ENCODE data around the gene CCDC90B.

DNA sequence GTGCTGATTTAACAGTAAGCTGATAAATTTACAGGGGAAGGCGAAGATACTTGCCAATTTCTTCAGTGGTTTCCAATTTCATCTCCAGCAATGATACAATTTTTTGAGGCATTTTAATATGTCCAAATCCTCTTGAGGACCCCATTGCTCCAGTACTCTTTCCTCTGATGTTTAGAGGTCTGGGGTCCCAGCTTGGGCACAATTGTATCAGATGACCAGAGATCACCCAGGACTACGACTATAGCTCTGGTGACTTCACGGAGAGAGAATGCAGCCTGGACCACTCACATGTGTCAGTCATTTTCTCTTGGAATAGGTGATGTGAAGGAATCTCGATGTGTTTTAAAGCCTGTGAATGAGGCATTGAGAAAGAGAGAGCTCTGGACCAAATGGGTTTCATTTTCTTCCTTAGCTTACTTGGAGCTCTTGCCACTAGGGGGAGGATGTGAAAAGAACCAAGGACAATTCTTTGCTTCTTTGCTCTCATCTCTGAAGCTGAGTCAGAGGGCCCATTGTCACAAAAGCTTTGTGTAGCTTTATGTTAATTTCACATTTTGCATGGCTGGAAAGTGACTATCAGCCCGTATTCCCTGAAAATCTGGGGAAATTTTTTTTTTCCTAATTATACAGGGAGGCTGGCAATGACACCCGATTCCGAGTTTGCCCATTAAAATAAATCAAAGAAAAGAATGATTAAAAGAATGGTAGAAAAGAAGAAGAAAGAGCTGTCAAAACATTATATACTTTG is 6.7 kb upstream of the CCDC90B start:
- TF ChIP-seq, protein P1, sequence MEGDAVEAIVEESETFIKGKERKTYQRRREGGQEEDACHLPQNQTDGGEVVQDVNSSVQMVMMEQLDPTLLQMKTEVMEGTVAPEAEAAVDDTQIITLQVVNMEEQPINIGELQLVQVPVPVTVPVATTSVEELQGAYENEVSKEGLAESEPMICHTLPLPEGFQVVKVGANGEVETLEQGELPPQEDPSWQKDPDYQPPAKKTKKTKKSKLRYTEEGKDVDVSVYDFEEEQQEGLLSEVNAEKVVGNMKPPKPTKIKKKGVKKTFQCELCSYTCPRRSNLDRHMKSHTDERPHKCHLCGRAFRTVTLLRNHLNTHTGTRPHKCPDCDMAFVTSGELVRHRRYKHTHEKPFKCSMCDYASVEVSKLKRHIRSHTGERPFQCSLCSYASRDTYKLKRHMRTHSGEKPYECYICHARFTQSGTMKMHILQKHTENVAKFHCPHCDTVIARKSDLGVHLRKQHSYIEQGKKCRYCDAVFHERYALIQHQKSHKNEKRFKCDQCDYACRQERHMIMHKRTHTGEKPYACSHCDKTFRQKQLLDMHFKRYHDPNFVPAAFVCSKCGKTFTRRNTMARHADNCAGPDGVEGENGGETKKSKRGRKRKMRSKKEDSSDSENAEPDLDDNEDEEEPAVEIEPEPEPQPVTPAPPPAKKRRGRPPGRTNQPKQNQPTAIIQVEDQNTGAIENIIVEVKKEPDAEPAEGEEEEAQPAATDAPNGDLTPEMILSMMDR (IDR thresholded peaks at IDR 0.05; ENCODE audit: extremely low read depth in 1 of 2, insufficient read depth in 1 of 2, low read depth in 1 of 2, low read length in 2 of 2): peak; percentile 57 to 70
- TF ChIP-seq EZH2 (IDR thresholded peaks at IDR 0.05; ENCODE audit: borderline replicate concordance, low read depth, low read length, severe bottlenecking): no peak
- TF ChIP-seq POLR2A (IDR thresholded peaks at IDR 0.05; ENCODE audit: low read depth, low read length): no peak
- TF ChIP-seq FOS (IDR thresholded peaks at IDR 0.05; ENCODE audit: borderline replicate concordance, insufficient read depth, low read length): no peak
- TF ChIP-seq MYC (IDR thresholded peaks at IDR 0.05; ENCODE audit: low read depth, low read length): no peak
- TF ChIP-seq POLR2AphosphoS5 (IDR thresholded peaks at IDR 0.05; ENCODE audit: insufficient read depth, low read depth, low read length): no peak
- TF ChIP-seq, protein P2, sequence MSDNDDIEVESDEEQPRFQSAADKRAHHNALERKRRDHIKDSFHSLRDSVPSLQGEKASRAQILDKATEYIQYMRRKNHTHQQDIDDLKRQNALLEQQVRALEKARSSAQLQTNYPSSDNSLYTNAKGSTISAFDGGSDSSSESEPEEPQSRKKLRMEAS (IDR thresholded peaks at IDR 0.05; ENCODE audit: insufficient read depth, insufficient read length): no peak
